Measurements from ENCODE around the gene NCAPD2.
A peak's percentile ranks its signal among the peaks of the same experiment; 100 is the strongest.

Gene NCAPD2

DNA sequence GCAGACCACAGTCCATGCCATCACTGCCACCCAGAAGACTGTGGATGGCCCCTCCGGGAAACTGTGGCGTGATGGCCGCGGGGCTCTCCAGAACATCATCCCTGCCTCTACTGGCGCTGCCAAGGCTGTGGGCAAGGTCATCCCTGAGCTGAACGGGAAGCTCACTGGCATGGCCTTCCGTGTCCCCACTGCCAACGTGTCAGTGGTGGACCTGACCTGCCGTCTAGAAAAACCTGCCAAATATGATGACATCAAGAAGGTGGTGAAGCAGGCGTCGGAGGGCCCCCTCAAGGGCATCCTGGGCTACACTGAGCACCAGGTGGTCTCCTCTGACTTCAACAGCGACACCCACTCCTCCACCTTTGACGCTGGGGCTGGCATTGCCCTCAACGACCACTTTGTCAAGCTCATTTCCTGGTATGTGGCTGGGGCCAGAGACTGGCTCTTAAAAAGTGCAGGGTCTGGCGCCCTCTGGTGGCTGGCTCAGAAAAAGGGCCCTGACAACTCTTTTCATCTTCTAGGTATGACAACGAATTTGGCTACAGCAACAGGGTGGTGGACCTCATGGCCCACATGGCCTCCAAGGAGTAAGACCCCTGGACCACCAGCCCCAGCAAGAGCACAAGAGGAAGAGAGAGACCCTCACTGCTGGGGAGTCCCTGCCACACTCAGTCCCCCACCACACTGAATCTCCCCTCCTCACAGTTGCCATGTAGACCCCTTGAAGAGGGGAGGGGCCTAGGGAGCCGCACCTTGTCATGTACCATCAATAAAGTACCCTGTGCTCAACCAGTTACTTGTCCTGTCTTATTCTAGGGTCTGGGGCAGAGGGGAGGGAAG, 43.9 kb downstream of the NCAPD2 start:
- TF ChIP-seq, protein P1, sequence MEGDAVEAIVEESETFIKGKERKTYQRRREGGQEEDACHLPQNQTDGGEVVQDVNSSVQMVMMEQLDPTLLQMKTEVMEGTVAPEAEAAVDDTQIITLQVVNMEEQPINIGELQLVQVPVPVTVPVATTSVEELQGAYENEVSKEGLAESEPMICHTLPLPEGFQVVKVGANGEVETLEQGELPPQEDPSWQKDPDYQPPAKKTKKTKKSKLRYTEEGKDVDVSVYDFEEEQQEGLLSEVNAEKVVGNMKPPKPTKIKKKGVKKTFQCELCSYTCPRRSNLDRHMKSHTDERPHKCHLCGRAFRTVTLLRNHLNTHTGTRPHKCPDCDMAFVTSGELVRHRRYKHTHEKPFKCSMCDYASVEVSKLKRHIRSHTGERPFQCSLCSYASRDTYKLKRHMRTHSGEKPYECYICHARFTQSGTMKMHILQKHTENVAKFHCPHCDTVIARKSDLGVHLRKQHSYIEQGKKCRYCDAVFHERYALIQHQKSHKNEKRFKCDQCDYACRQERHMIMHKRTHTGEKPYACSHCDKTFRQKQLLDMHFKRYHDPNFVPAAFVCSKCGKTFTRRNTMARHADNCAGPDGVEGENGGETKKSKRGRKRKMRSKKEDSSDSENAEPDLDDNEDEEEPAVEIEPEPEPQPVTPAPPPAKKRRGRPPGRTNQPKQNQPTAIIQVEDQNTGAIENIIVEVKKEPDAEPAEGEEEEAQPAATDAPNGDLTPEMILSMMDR (IDR thresholded peaks at IDR 0.05) = peak; percentile 91

GRCh38 chr12:6538420-6539313, 44.8 kb downstream of the NCAPD2 start:
- TF ChIP-seq, protein P1 (IDR thresholded peaks at IDR 0.05) = no peak

DNA sequence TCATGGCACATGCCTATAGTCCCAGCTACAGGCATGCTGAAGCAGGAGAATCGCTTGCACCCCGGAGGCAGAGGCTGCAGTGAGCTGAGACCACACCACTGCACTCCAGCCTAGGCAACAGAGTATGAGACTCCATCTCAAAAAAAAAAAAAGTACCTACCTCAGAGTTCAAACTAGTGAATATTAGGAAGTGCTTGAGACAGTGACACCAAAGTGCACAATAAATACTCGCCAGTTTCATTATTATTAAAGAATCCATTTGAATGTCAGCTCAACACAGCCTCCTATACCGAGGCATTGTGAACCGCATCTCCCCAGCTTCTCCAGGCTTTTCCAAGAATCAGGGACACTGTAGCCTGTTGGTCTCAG, 45.4 kb downstream of the NCAPD2 start:
- TF ChIP-seq, protein P1 (IDR thresholded peaks at IDR 0.05) = no peak

DNA sequence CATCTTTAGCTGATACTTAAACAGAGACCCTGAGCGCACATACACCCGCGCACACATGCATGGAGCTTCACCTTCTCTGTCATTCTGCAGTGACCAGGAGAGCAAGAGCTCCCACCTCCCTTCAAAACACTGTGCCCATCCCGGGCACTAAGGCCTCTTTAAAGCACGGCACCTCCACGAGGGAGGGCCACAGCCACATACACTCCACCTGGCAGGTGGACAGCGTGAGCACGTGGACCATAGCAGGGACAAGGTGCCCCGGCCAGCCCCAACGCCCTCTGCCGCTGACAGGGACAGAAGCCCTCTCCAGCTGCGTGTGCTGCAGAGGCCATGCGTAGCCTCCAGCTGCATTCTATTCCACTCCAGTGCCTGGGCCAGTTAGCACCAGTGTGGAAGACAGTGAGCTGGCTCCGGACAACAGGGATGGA, 45.8 kb downstream of the NCAPD2 start:
- TF ChIP-seq, protein P1 (IDR thresholded peaks at IDR 0.05) = no peak

- TF ChIP-seq, protein P1 (IDR thresholded peaks at IDR 0.05) = no peak
Measured at GRCh38 chr12:6540181-6540877, 46.4 kb downstream of the NCAPD2 start.

DNA sequence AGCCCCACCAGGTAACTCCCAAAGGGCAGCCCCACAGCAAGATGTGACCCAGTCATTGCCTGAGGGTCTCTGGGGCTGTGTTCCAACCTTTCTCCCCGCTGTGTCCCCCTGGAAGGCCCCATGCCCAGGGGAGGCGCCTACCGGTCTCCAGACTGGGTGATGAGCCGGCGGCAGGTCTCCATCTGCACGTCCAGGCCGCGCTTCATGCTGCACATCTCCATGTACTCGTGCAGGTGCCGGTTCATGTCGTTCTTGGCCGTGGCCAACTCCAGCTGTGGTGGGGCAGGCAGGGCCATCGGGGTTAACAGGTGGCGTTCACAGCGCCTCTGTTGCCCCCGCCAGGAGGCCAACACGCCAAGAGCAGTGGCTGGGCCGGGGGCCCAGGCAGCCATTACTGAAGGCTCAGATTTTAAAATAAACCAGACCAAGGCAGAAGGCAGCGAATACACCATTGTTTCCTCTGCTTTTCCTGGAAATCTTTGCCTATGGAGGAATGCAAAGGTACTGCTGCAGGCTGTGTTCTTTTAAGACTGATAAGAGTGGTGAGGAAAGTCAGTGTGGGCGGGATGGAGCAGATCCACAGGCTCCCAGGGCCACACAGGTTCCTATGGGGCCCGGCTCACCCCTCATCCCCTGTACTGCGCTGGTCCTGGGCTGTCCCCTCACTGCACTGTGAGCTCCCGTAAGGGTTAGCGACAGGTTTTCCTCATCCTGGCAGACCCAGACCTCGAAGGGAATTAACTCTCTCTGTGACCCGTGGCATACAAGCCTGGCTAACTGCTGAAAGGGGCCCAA, 47.7 kb downstream of the NCAPD2 start:
- TF ChIP-seq, protein P1 (IDR thresholded peaks at IDR 0.05) = no peak
